Stimulated activated CD4-positive, alpha-beta T cell treated with anti-CD3 and anti-CD28 coated beads, Interleukin-12 subunit alpha, Interleukin-12 subunit beta, amount 100 ng/mL, for 4 hours (primary cell): ENCODE data around the gene SPAG8.

Experiments
- DNase-seq: peaks from one replicate; pipeline ENCODE4 v3.0.0-alpha.2; 2020

Gene SPAG8, protein sequence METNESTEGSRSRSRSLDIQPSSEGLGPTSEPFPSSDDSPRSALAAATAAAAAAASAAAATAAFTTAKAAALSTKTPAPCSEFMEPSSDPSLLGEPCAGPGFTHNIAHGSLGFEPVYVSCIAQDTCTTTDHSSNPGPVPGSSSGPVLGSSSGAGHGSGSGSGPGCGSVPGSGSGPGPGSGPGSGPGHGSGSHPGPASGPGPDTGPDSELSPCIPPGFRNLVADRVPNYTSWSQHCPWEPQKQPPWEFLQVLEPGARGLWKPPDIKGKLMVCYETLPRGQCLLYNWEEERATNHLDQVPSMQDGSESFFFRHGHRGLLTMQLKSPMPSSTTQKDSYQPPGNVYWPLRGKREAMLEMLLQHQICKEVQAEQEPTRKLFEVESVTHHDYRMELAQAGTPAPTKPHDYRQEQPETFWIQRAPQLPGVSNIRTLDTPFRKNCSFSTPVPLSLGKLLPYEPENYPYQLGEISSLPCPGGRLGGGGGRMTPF

DNA sequence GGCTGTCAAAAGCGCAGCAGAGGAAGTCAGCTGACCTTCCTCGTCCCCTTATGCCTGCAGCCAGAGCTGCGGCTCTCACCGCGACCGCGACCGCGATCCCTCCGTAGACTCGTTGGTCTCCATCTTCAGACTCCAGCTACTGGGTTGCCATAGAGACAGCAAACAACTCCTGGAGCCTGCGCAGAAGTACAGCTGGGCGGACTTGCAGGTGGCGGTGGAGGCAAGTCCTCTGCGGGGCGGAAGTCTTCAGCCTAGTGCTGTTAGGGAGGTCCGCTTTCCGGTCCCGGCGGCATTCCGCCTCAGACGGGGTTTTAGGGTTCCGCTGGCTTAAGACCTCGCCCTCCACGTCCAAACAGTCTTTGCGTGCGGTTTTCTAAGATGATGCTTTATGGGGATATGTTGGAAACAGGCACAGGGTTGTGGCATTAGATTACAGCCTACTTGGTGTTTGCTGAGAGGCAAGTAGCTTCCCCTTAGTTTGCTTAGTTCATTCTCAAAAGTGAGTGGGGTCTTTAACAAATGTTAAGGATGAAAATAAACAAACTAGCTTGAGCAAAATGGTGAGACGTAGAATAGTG, at the start of gene SPAG8:
Gene SPAG8 (minus strand): TSS at position 238 of the 578 bp plus-strand sequence. CDS start 115 bp downstream, at position 123.
- DNase-seq: peak; percentile 83

- DNase-seq: no peak
These were observed 49.3 kb upstream of the SPAG8 start for GRCh38 chr9:35861161-35861897.

- DNase-seq: no peak
These were observed 47.9 kb upstream of the SPAG8 start for GRCh38 chr9:35859990-35860339.

DNA sequence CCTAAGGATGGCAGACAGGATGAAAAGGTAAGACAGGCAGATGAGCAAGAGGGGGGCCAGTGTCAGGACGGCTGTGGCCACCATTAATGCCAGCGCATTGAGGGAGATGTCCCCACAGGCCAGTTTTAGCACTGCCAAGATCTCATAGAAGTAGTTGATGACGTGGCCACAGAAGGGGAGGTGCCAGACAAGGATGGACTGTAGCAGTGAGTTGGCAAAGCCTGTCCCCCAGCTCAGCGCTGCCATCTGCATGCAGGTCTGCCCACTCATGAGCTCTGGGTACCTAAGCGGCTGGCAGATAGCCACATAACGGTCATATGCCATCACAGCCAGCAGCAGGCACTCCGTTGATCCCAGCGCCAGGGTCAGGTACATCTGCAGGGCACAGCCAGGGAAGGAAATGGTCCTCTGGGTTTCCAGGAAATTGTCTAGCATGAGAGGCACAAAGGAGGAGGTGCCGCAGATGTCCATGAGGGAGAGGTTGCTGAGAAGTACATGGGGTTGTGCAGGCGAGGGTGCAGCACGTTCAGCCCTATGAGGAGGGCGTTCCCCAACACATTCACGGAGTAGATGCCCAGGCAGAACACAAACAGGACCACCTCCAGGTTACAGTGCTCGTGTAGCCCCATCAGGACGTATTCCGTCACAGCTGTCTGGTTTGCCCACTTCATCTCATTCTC, 47.4 kb upstream of the SPAG8 start:
- no peak for DNase-seq

DNA sequence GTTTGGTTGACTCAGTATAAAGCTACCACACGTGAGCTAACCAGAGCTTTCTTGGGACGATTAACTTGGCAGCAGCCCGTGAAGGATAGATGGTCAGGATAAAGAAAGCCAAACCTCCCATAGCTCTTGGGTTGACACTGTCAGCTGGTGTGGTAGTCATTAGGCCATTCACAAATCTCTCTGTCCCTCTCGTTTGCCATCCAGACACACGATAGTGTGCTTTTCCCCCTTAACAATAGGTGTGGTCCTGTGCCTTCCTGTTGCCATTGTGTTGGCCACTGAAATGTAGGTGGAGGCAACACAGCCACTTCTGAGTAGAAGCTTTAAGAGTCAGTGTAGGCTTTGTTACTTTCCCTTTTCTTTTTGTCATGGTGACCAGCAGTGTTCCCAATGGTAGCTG, 46.4 kb upstream of the SPAG8 start:
- no peak for DNase-seq

DNA sequence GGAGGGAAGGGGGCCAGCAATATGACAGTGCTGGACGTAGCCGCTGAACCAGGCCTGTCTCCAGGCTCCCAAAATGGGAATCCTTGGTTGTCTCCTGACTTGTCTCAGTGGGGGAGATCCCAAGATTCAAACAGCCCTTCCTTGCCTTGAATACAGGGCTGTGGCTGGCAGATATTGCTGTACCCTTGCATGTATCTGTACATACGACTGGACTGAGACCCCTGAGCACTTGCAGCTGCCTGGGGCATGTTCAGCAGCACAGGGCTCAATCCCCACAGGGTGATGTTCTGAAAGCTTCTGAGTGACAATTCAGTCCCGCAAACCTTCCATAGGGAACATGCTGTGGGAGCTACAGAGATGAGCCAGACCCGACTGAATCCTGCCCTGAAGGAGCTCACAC, 44.8 kb upstream of the SPAG8 start:
- no peak for DNase-seq

DNA sequence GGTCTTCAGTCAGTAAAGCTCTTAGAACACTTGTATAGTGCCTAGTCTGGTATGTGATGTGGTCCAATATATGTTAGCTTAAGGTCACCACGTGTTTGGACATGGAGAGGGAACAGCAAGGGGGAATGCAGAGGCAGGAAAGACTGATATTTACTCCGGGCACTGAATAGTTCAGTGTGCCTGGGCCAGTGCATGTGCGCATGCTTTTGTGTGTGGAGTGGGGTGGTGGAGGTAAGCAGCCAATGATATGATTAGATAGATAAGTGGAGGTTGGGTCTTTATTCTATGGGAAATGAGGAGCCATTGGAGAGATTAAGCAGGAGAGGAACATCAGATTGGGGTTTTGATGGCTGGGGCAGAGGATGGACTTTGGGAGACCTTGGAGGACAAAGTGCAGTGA, 44.1 kb upstream of the SPAG8 start:
- no peak for DNase-seq

DNA sequence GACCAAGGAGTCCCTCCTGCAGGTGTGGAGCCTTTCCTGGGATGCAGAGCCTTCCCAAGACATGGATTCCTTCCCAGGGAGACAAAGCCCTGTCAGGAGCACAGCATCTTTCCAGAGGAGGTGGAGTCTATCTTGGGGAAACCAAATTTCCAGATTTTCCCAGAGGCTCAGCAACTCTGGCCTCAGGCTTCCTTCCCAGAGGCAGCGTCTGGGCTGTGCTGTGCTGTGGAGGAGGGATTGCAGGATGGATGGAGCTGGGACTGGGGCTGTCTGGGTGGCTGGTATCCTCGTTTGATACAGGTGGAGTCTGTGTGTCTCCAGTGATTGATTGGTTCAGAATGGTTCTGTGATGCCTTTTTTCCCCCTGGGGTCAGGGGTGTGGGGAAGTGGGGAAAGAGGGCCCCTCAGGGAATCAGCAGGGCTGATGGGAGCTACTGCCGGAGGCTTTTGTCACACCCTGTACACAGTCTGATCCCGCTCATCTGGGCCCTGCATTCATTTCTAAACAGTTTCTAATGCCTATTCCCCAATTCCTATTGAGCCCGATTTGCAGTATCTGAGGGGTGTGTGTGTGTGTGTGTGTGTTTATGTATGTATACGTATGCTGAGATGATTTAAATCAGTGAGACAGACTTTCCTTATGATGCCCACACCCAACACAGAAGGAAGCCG, 42.2 kb upstream of the SPAG8 start:
- no peak for DNase-seq

- DNase-seq: no peak
These were observed 41.1 kb upstream of the SPAG8 start for GRCh38 chr9:35852876-35853865.

DNA sequence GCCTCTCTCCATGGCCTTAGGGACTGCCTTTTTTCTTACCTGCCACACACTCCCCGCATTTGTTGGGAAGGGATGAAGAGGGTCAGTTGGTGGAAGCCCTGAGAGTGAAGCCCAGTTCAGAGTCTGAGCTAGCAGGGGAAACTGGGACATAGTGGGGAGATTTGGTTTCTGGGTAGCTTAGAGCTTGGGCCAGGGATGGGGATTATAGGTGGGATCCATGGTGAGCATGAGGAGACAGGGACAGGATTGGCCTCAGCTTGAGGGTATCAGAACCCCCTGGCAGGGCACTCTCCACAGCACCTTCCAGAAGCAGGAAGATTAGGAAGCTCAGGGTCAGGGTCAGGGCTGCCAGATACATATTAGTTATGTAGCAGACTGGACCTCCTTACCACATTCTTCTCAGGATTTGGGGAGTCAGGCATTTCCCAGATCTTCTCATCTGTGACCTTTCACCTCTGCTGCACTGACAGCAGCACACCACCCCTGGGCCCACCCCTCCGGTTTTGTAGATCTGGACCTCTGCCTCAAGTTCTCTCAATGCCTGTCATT, 40.3 kb upstream of the SPAG8 start:
- DNase-seq: no peak

GRCh38 chr9:35847792-35848572, 35.9 kb upstream of the SPAG8 start:
- no peak for DNase-seq

DNA sequence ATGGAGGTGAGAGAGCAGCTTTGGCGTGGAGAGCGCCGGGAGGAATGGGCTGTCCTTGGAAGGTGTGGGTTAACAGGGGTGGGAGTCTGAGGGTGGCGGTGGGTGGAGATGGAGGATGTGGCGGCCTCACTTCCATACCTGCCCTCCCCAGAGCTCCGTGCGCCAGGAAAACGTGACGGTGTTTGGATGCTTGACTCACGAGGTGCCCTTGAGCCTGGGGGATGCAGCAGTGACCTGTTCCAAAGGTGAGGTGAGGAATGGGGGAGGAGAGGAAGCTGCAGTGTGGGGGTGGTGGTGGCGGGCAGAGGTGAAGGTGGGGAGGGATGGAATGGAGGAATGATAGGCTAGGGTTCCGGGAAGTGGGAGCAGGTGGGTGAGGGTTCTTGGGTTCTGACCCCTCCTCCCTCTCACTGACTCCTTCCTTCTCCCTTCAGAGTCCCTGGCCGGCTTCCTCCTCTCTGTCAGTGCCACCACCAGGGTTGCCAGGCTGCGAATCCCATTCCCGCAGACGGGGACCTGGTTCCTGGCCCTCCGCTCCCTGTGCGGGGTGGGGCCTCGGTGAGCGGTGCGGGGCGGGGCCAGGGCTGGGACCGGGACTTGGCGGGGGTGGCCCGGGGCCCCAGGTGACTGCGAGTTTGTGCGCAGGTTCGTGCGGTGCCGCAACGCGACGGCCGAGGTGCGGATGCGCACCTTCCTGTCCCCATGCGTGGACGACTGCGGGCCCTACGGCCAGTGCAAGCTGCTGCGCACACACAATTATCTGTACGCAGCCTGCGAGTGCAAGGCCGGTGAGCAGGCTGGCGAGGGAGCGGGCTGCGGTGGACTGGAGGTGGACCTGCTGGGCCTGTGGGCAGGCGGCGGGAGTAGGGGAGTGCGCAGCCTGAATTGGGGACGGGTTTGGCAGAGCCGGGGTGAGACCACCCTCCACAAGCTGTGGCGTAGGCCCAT, 34.0 kb upstream of the SPAG8 start:
- DNase-seq: no peak

DNA sequence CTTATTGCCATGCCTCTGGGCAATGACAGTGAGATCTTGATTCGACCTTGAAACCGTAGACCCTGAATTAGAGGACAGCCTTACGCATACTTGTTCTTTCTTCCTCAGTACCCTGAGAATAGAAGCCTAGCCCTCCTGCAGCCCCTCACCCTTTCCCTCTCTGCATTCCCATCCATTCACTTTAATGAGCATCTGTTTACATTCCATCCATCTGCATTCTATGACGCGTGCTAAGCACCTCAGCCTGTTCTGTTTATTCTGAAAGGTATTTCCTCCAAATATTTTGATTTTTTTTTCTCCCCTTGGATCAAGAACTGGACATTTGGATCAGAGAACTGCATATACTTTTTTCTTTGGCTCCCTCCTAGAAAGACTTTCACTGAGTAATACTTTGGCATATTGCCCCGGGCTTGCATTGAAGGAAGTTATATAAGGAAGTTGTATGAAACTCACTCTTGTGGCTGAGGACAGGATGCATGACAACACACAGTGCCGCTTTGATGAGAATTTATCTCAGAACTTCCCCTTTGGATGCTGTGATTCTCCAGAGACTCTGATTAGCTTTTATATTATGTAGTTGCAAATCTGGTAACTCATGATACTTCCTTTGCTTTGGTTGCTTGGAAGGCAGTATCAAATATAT, 32.7 kb upstream of the SPAG8 start:
- DNase-seq: no peak

DNA sequence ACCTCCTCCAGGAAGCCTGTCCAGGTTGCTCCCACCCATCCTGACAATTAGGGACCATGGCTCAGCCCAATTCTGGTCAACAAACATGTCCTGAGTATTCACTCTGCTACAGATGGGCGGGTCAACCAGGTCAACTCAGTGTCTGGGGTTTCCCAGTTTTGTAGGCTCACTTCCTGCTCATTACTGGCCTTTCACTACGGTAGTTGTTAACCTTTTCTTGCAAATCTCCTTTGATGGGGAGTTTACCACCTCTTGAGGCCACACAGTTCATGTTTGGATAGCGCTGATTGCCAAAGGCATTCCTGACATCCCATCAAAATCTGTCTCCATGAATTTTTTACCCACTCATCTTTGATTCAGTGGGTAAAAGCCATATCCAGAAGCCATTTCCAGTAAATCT, 30.7 kb upstream of the SPAG8 start:
- no peak for DNase-seq

DNA sequence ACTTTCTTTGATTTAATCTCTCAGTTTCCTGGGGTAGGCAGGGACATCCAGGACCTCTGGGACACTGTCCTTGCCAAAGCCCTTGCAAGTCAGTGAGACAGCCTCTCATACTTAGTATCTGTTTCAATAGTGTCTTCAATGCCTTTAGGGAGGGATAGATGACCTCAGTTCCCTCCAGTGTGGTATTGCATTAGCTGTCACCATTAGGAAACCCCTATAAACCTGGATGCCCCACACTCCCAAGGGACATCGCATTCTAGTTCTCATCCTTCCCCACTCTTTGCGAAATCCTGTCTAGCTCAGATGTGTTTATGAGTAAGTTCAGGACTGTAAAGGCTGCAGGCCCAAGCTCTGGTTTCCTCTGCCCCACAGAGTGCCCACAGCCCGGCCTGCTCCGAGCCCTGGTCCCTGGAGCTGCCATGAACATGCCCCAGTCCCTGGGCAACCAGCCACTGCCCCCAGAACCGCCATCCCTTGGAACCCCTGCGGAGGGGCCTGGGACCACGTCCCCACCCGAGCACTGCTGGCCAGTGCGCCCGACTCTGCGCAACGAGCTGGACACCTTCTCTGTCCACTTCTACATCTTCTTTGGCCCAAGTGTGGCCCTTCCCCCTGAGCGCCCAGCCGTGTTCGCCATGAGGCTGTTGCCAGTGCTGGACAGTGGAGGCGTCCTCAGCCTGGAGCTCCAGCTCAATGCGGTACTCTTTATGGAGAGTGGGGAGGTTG, 30.1 kb upstream of the SPAG8 start:
- DNase-seq: no peak

GRCh38 chr9:35841645-35841900, 29.5 kb upstream of the SPAG8 start:
- no peak for DNase-seq

GRCh38 chr9:35840881-35841644, 29.0 kb upstream of the SPAG8 start:
- DNase-seq: no peak
